HG02938 (cell line): ENCODE measurements around the gene RAB35.
"Not testable (repeated sequence)": the region's sequence is repeated elsewhere in the genome, so short reads cannot be mapped to it uniquely, and the experiment has no call there.

Source experiments
- ATAC-seq: cut with Tn5 transposase; IDR thresholded peaks from one replicate; pipeline ENCODE4 v1.9.1; 2021; ENCODE audit warnings: mild to moderate bottlenecking, moderate library complexity; ENCODE audit not compliant: unreplicated experiment

Gene RAB35

GRCh38 chr12:120064054-120064940, 52.3 kb downstream of the RAB35 start:
- ATAC-seq: no peak

- ATAC-seq: no peak
Observed at GRCh38 chr12:120062976-120063579, 53.5 kb downstream of the RAB35 start.

- ATAC-seq: no peak
Observed at GRCh38 chr12:120061575-120062214, 54.9 kb downstream of the RAB35 start.

GRCh38 chr12:120060717-120061116, 55.8 kb downstream of the RAB35 start:
- ATAC-seq: no peak

GRCh38 chr12:120060196-120060595, 56.4 kb downstream of the RAB35 start:
- no peak for ATAC-seq

- ATAC-seq: no peak
Observed at GRCh38 chr12:120056739-120057138, 59.8 kb downstream of the RAB35 start.

GRCh38 chr12:120055231-120056000, 61.1 kb downstream of the RAB35 start:
- ATAC-seq: no peak

- ATAC-seq: no peak
Observed at GRCh38 chr12:120054293-120054692, 62.3 kb downstream of the RAB35 start.

GRCh38 chr12:120051535-120051934, 65.0 kb downstream of the RAB35 start:
- no peak for ATAC-seq

GRCh38 chr12:120049426-120049825, 67.1 kb downstream of the RAB35 start:
- ATAC-seq: no peak

GRCh38 chr12:120048263-120048662, 68.3 kb downstream of the RAB35 start:
- no peak for ATAC-seq

GRCh38 chr12:120047072-120047471, 69.5 kb downstream of the RAB35 start:
- no peak for ATAC-seq

GRCh38 chr12:120045367-120045766, 71.2 kb downstream of the RAB35 start:
- ATAC-seq: not testable (repeated sequence)
